Smooth muscle cell (in vitro differentiated cells): ENCODE measurements around the gene RNASEH1. TPM values are rescaled to one million over a fixed set of nuclear protein-coding genes. Genes with fewer than 3 reads are reported as not detected.
A peak's percentile ranks its signal among the peaks of the same experiment; 100 is the strongest.

Source experiments
- DNase-seq: peaks from one replicate; lab custom pipeline; 2025; ENCODE audit not compliant: unreplicated experiment; lab: John Stamatoyannopoulos, UW
- H2AFZ ChIP-seq: fragments of 200-600 bp; sonication (generic); 2 replicates; pipeline ENCODE4 v1.6.0; 2016; ENCODE audit warnings: antibody characterized with exemption, low read depth, mild to moderate bottlenecking
- H3F3A ChIP-seq: fragments of 200-600 bp; sonication (generic); 2 replicates; pipeline ENCODE4 v1.6.0; 2017; ENCODE audit warnings: antibody characterized with exemption, low read depth
- H3K27ac ChIP-seq: fragments of 200-600 bp; sonication (generic); 2 replicates; pipeline ENCODE4 v1.5.1; 2016; ENCODE audit warnings: low read depth, mild to moderate bottlenecking
- H3K27me3 ChIP-seq: fragments of 200-600 bp; sonication (generic); 2 replicates; pipeline ENCODE4 v1.6.1; 2016; ENCODE audit warnings: low read depth, mild to moderate bottlenecking
- H3K36me3 ChIP-seq: fragments of 200-600 bp; sonication (generic); 2 replicates; pipeline ENCODE4 v1.5.1; 2016; ENCODE audit warnings: low read depth
- H3K4me1 ChIP-seq: fragments of 200-600 bp; sonication (generic); 2 replicates; pipeline ENCODE4 v1.5.1; 2016; ENCODE audit warnings: low read depth
- H3K4me2 ChIP-seq: fragments of 200-600 bp; sonication (generic); 2 replicates; pipeline ENCODE4 v1.6.0; 2016; ENCODE audit warnings: mild to moderate bottlenecking
- H3K4me3 ChIP-seq: fragments of 200-600 bp; sonication (generic); 2 replicates; pipeline ENCODE4 v1.5.1; 2016; ENCODE audit warnings: mild to moderate bottlenecking
- H3K79me2 ChIP-seq: fragments of 200-600 bp; sonication (generic); 2 replicates; pipeline ENCODE4 v1.6.0; 2016; ENCODE audit warnings: low read depth, mild to moderate bottlenecking
- H3K9ac ChIP-seq: fragments of 200-600 bp; sonication (generic); 2 replicates; pipeline ENCODE4 v1.6.0; 2016; ENCODE audit warnings: low read depth
- H3K9me3 ChIP-seq: fragments of 200-600 bp; sonication (generic); replicated peaks from 2 replicates; pipeline ENCODE4 v1.5.1; 2016; ENCODE audit warnings: low read depth
- H4K20me1 ChIP-seq: fragments of 200-600 bp; sonication (generic); 2 replicates; pipeline ENCODE4 v1.6.0; 2016; ENCODE audit warnings: low read depth
- WGBS: methylation state at CpG from one replicate; pipeline ENCODE4 v1.1.7; 2016; ENCODE audit warnings: low lambda C conversion rate; 5-methylcytosine and 5-hydroxymethylcytosine counted together
- polyA plus RNA-seq: library from polyadenylated mRNA; unstranded; fragments of >200 nt; fragmentation: Nextera tagmentation; extraction: Ambion mirVana; gene quantifications from 2 replicates; pipeline ENCODE4 v1.2.1, GENCODE V29; 2016
- total RNA-seq: library from RNA; depleted of rRNA; stranded (reverse); fragments of >200 nt; gene quantifications from 2 replicates; pipeline ENCODE4 v1.2.3, GENCODE V29; 2014
- TF ChIP-seq, protein P1 (sequence below): fragments of 200-600 bp; sonication (generic); IDR thresholded peaks from 2 replicates; pipeline ENCODE4 v1.5.1; 2017; ENCODE audit warnings: borderline replicate concordance, mild to moderate bottlenecking, antibody characterized with exemption; ENCODE audit not compliant: insufficient read depth, poor library complexity, severe bottlenecking

RNASEH1 gene
- total and polyA plus RNA-seq, 2 experiments from 2014 or later, result 18.3 to 39.2 TPM

- no peaks in the 10 kb centered on the region for H3K27me3 ChIP-seq
- no peak overlapping the region for H3K27ac ChIP-seq
These were observed 8.7 kb upstream of the RNASEH1 start for GRCh38 chr2:3566806-3567205.

DNA sequence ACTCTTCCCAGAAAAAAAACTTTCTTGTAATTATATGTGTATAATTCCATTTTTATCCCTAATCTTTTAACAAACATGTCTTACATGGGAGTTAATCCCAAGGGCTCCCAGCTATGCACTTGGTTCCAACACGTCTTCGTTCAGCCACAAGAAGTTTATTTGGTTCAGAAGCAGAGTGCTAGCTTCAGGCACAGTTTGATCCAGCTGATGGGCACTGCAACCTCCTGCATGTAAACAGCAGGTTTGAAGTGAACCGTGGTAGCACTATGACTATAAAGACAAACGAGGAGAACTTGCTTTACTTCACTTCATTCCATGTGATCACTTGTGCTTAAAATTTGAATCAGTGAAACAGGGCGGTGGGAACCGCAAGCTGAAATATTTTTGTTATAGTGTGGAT is 7.0 kb upstream of the RNASEH1 start:
- Histone ChIP-seq H3K4me2 (no peak overlapping the region), H3K27me3 (no peaks in the 10 kb centered on the region), H2AFZ (no peak overlapping the region), H3K9ac (no peak overlapping the region), H3K36me3 (no peaks in the 10 kb centered on the region), H3K27ac (no peak overlapping the region), H3F3A (no peaks in the 10 kb centered on the region), H3K4me1 (no peaks in the 10 kb centered on the region), H4K20me1 (no peaks in the 10 kb centered on the region), H3K9me3 (no peaks in the 10 kb centered on the region), H3K79me2 (no peaks in the 10 kb centered on the region), H3K4me3 (no peak overlapping the region)
- TF ChIP-seq, protein P1, sequence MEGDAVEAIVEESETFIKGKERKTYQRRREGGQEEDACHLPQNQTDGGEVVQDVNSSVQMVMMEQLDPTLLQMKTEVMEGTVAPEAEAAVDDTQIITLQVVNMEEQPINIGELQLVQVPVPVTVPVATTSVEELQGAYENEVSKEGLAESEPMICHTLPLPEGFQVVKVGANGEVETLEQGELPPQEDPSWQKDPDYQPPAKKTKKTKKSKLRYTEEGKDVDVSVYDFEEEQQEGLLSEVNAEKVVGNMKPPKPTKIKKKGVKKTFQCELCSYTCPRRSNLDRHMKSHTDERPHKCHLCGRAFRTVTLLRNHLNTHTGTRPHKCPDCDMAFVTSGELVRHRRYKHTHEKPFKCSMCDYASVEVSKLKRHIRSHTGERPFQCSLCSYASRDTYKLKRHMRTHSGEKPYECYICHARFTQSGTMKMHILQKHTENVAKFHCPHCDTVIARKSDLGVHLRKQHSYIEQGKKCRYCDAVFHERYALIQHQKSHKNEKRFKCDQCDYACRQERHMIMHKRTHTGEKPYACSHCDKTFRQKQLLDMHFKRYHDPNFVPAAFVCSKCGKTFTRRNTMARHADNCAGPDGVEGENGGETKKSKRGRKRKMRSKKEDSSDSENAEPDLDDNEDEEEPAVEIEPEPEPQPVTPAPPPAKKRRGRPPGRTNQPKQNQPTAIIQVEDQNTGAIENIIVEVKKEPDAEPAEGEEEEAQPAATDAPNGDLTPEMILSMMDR, result no peak
- 87% methylated on average over 6 of the region's 6 CpGs for WGBS
- DNase-seq, result no peak

More at GRCh38 chr2:3566806-3567205, 8.7 kb upstream of the RNASEH1 start:
- H3K4me1 ChIP-seq, result no peaks in the 10 kb centered on the region
- H3K9ac ChIP-seq, result no peak overlapping the region
- H3K36me3 ChIP-seq, result no peaks in the 10 kb centered on the region
- H3K4me2 ChIP-seq, result no peak overlapping the region
- TF ChIP-seq, protein P1, result no peak
- H3K4me3 ChIP-seq, result no peak overlapping the region
- no peaks in the 10 kb centered on the region for H3F3A ChIP-seq
- no peak for DNase-seq
- H4K20me1 ChIP-seq, result no peaks in the 10 kb centered on the region
- H3K9me3 ChIP-seq, result no peaks in the 10 kb centered on the region
- no peaks in the 10 kb centered on the region for H3K79me2 ChIP-seq
- H2AFZ ChIP-seq, result no peak overlapping the region
- 95% methylated on average over 9 of the region's 9 CpGs for WGBS

GRCh38 chr2:3563521-3563976 is 5.4 kb upstream of the RNASEH1 start:
- Histone ChIP-seq H3K27me3 (no peaks in the 10 kb centered on the region), H3K79me2 (peaks cover 4% of the 10 kb centered on the region), H4K20me1 (no peaks in the 10 kb centered on the region), H2AFZ (no peak overlapping the region), H3K4me2 (no peak overlapping the region), H3K27ac (no peak overlapping the region), H3K9me3 (no peaks in the 10 kb centered on the region), H3K4me3 (no peak overlapping the region), H3K36me3 (no peaks in the 10 kb centered on the region), H3K4me1 (no peaks in the 10 kb centered on the region), H3F3A (no peaks in the 10 kb centered on the region), H3K9ac (no peak overlapping the region)
- no peak for DNase-seq
- 95% methylated on average over 5 of the region's 5 CpGs for WGBS
- TF ChIP-seq, protein P1, result no peak

- Histone ChIP-seq H3K27me3 (no peaks in the 10 kb centered on the region), H3K4me2 (peak overlapping the region; percentile 87), H3K4me1 (peaks cover 6% of the 10 kb centered on the region), H3K27ac (peak overlapping the region; percentile 99), H3K36me3 (peaks cover 19% of the 10 kb centered on the region), H3K9ac (peak overlapping the region; percentile 100), H2AFZ (peak overlapping the region; percentile 25), H3K4me3 (peak overlapping the region; percentile 91), H3K79me2 (peaks cover 38% of the 10 kb centered on the region), H4K20me1 (no peaks in the 10 kb centered on the region), H3F3A (no peaks in the 10 kb centered on the region), H3K9me3 (no peaks in the 10 kb centered on the region)
- TF ChIP-seq, protein P1, result no peak
- 1% methylated on average over 37 of the region's 40 CpGs for WGBS
- no peak for DNase-seq
These were observed 411 bp downstream of the RNASEH1 start for GRCh38 chr2:3557639-3558204.
